Measurements from ENCODE around the gene PSMC6.

DNA sequence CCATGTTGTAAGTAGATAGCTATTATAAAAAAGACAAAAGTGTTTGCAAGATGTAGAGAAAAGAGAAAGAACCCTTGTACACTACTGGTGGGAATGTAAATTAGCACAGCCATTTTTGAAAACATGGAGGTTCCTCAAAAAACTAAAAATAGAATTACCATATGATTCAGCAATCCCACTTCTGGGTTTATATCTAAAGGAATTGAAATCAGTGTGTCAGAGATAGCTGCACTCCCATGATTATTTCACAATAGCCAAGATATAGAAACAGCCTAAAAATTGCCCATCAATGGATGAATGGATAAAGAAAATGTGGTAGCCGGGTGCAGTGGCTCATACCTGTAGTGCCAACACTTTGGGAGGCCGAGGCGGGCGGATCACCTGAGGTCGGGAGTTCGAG, 9.2 kb downstream of the PSMC6 start:
- no peak for TF ChIP-seq CTCF (conservative IDR thresholded peaks at IDR 0.05)
- TF ChIP-seq ZFX (IDR thresholded peaks at IDR 0.05): no peak
